HL-60 (cell line): Measurements from ENCODE around the gene ANKRD63.

Source experiments
- DNase-seq, 2 experiments: peaks; one replicate each; pipeline ENCODE4 v3.0.0-alpha.2; 2010 to 2020; ENCODE audit warnings: low read depth in 1 of 2, low spot score in 1 of 2
- H3K27ac ChIP-seq: fragments of 250-450 bp; sonication (Bioruptor Pico); replicated peaks from 2 replicates; pipeline ENCODE4 v1.5.1; 2020; ENCODE audit warnings: mild to moderate bottlenecking, moderate library complexity
- H3K27me3 ChIP-seq: fragments of 250-450 bp; sonication (Bioruptor Pico); 2 replicates; pipeline ENCODE4 v1.5.1; 2021; ENCODE audit warnings: mild to moderate bottlenecking, moderate library complexity; ENCODE audit not compliant: insufficient read depth, poor library complexity, severe bottlenecking
- H3K4me3 ChIP-seq: replicated peaks from 2 replicates; pipeline ENCODE4 v1.5.1; 2011; ENCODE audit warnings: mild to moderate bottlenecking, control low read depth, low read length; ENCODE audit not compliant: insufficient read depth
- CTCF ChIP-seq: IDR thresholded peaks from one replicate; pipeline ENCODE4 v1.5.1; 2011; ENCODE audit warnings: low read length, control low read depth, inconsistent platforms; ENCODE audit not compliant: insufficient read depth
- GABPA ChIP-seq: IDR thresholded peaks from 2 replicates; pipeline ENCODE4 v1.6.1; 2012; ENCODE audit warnings: low read depth
- POLR2AphosphoS5 ChIP-seq: IDR thresholded peaks from 2 replicates; pipeline ENCODE4 v1.6.1; 2012; ENCODE audit warnings: low read depth
- REST ChIP-seq: IDR thresholded peaks from 2 replicates; pipeline ENCODE4 v1.6.1; 2012; ENCODE audit warnings: low read depth; ENCODE audit not compliant: insufficient replicate concordance
- SPI1 ChIP-seq: IDR thresholded peaks from 2 replicates; pipeline ENCODE4 v1.6.1; 2012; ENCODE audit warnings: low read depth, mild to moderate bottlenecking, borderline replicate concordance

Gene ANKRD63

GRCh38 chr15:40241269-40242212 lies 41.3 kb downstream of the ANKRD63 start:
- DNase-seq, result no peak

GRCh38 chr15:40240619-40241221 lies 42.1 kb downstream of the ANKRD63 start:
- no peak overlapping the region for H3K27ac ChIP-seq
- DNase-seq, result no peak

More at GRCh38 chr15:40241269-40242212, 41.3 kb downstream of the ANKRD63 start:
- H3K4me3 ChIP-seq, result no peak overlapping the region
- TF ChIP-seq GABPA (no peak), SPI1 (no peak), CTCF (no peak), REST (no peak), POLR2AphosphoS5 (no peak)
- peaks cover 7% of the 10 kb centered on the region for H3K27me3 ChIP-seq
- H3K27ac ChIP-seq, result no peak overlapping the region

More at GRCh38 chr15:40240619-40241221, 42.1 kb downstream of the ANKRD63 start:
- Histone ChIP-seq H3K27me3 (peaks cover 7% of the 10 kb centered on the region), H3K4me3 (no peak overlapping the region)
- TF ChIP-seq GABPA (no peak), REST (no peak), POLR2AphosphoS5 (no peak), CTCF (no peak), SPI1 (no peak)
